ENCODE results near the gene HOOK2.
"Not testable (repeated sequence)": the region's sequence is repeated elsewhere in the genome, so short reads cannot be mapped to it uniquely, and the experiment has no call there.

HOOK2 gene

GRCh38 chr19:12774588-12775555, at the start of gene HOOK2:
Gene HOOK2 (minus strand): TSS chr19:12775552. CDS start chr19:12775449, 103 bp downstream.
- H3K4me1 ChIP-seq, result peaks cover 13% of the 10 kb centered on the region
- peaks cover 3% of the 10 kb centered on the region; the same call in 1 of the 2 replicates for H3K36me3 ChIP-seq (replicated peaks)
- in situ Hi-C loops (cut with MboI; ENCODE audit: low sequenced_read_pairs), result no loop called here
- no peaks in the 10 kb centered on the region for H3K9me3 ChIP-seq
- no peaks in the 10 kb centered on the region for H3K27me3 ChIP-seq (ENCODE audit: low read depth)
- H3K4me3 ChIP-seq, result peak within 1 kb of the TSS; percentile 73
- peak in 1 of 2 experiments; percentile 43 for DNase-seq (ENCODE audit: low spot score in 2 of 2)

GRCh38 chr19:12821761-12822160, 46.4 kb upstream of the HOOK2 start:
- no peaks in the 10 kb centered on the region for H3K27me3 ChIP-seq (ENCODE audit: low read depth)
- H3K4me1 ChIP-seq, result peaks cover 4% of the 10 kb centered on the region; the same call in 1 of the 2 replicates
- no peaks in the 10 kb centered on the region for H3K36me3 ChIP-seq (replicated peaks)
- DNase-seq (ENCODE audit: low spot score in 2 of 2), result no peak
- no peaks in the 10 kb centered on the region for H3K9me3 ChIP-seq
- in situ Hi-C loops (cut with MboI; ENCODE audit: low sequenced_read_pairs), result no loop called here
- H3K4me3 ChIP-seq, result no peak overlapping the region

- in situ Hi-C loops (cut with MboI; ENCODE audit: low sequenced_read_pairs), result not testable (repeated sequence)
Observed at GRCh38 chr19:12817810-12818209, 42.5 kb upstream of the HOOK2 start.

GRCh38 chr19:12817188-12817587, 41.8 kb upstream of the HOOK2 start:
- H3K9me3 ChIP-seq; in situ Hi-C loops (cut with MboI; ENCODE audit: low sequenced_read_pairs); DNase-seq (ENCODE audit: low spot score in 2 of 2); H3K4me1 ChIP-seq; H3K4me3 ChIP-seq; H3K27me3 ChIP-seq (ENCODE audit: low read depth): not testable (repeated sequence)
- peaks cover 25% of the 10 kb centered on the region for H3K36me3 ChIP-seq (replicated peaks)

More at GRCh38 chr19:12817810-12818209, 42.5 kb upstream of the HOOK2 start:
- H3K36me3 ChIP-seq (replicated peaks), result peaks cover 19% of the 10 kb centered on the region
- DNase-seq (ENCODE audit: low spot score in 2 of 2); H3K4me1 ChIP-seq; H3K9me3 ChIP-seq; H3K27me3 ChIP-seq (ENCODE audit: low read depth); H3K4me3 ChIP-seq: not testable (repeated sequence)

- Histone ChIP-seq H3K9me3 (no peaks in the 10 kb centered on the region), H3K4me1 (no peaks in the 10 kb centered on the region), H3K36me3 (replicated peaks) (peaks cover 37% of the 10 kb centered on the region), H3K27me3 (ENCODE audit: low read depth) (no peaks in the 10 kb centered on the region), H3K4me3 (no peak overlapping the region)
- in situ Hi-C loops (cut with MboI; ENCODE audit: low sequenced_read_pairs), result no loop called here
- no peak for DNase-seq (ENCODE audit: low spot score in 2 of 2)
Observed at GRCh38 chr19:12815088-12815487, 39.7 kb upstream of the HOOK2 start.

- peak; percentile 92 to 94 for DNase-seq (ENCODE audit: low spot score in 2 of 2)
- Histone ChIP-seq H3K36me3 (replicated peaks) (peaks cover 25% of the 10 kb centered on the region), H3K4me3 (peak within 1 kb of the TSS; percentile 59), H3K4me1 (peaks cover 12% of the 10 kb centered on the region), H3K27me3 (ENCODE audit: low read depth) (no peaks in the 10 kb centered on the region), H3K9me3 (no peaks in the 10 kb centered on the region)
- in situ Hi-C loops (cut with MboI; ENCODE audit: low sequenced_read_pairs), result no loop called here
Observed at GRCh38 chr19:12806242-12807081, 31.1 kb upstream of the HOOK2 start, which contains the start of gene RNASEH2A. Gene RNASEH2A (plus strand): TSS chr19:12806584. CDS start chr19:12806674, 90 bp downstream.

- H3K4me3 ChIP-seq, result no peak overlapping the region
- H3K27me3 ChIP-seq (ENCODE audit: low read depth), result no peaks in the 10 kb centered on the region
- in situ Hi-C loops (cut with MboI; ENCODE audit: low sequenced_read_pairs), result no loop called here
- no peaks in the 10 kb centered on the region for H3K9me3 ChIP-seq
- H3K36me3 ChIP-seq (replicated peaks), result peaks cover 36% of the 10 kb centered on the region
- DNase-seq (ENCODE audit: low spot score in 2 of 2), result no peak
- peaks cover 18% of the 10 kb centered on the region for H3K4me1 ChIP-seq
Observed at GRCh38 chr19:12804051-12804450, 28.7 kb upstream of the HOOK2 start.

GRCh38 chr19:12802267-12803106, 27.1 kb upstream of the HOOK2 start:
- in situ Hi-C loops (cut with MboI; ENCODE audit: low sequenced_read_pairs), result no loop called here
- peak overlapping the region; percentile 98 for H3K4me3 ChIP-seq
- H3K36me3 ChIP-seq (replicated peaks), result peaks cover 31% of the 10 kb centered on the region
- H3K27me3 ChIP-seq (ENCODE audit: low read depth), result no peaks in the 10 kb centered on the region
- peaks cover 18% of the 10 kb centered on the region for H3K4me1 ChIP-seq
- DNase-seq (ENCODE audit: low spot score in 2 of 2), result no peak
- no peaks in the 10 kb centered on the region for H3K9me3 ChIP-seq

GRCh38 chr19:12801466-12802266, 26.3 kb upstream of the HOOK2 start, which contains the start of the genes PRDX2 and THSD8:
Gene PRDX2 (minus strand): TSS chr19:12801800. CDS start chr19:12801261, 539 bp downstream.
Gene THSD8 (plus strand): TSS chr19:12802069. CDS start chr19:12802072, 3 bp downstream.
- in situ Hi-C loops (cut with MboI; ENCODE audit: low sequenced_read_pairs), result no loop called here

GRCh38 chr19:12800923-12801465, 25.6 kb upstream of the HOOK2 start:
- H3K9me3 ChIP-seq, result no peaks in the 10 kb centered on the region; the same call in 1 of the 2 replicates
- DNase-seq (ENCODE audit: low spot score in 2 of 2), result peak in 1 of 2 experiments; percentile 44
- peaks cover 37% of the 10 kb centered on the region for H3K36me3 ChIP-seq (replicated peaks)
- H3K4me3 ChIP-seq, result peak overlapping the region; percentile 98
- peaks cover 13% of the 10 kb centered on the region for H3K4me1 ChIP-seq
- in situ Hi-C loops (cut with MboI; ENCODE audit: low sequenced_read_pairs), result no loop called here
- H3K27me3 ChIP-seq (ENCODE audit: low read depth), result no peaks in the 10 kb centered on the region

More at GRCh38 chr19:12801466-12802266, 26.3 kb upstream of the HOOK2 start, which contains the start of the genes PRDX2 and THSD8:
- no peaks in the 10 kb centered on the region; the same call in 1 of the 2 replicates for H3K9me3 ChIP-seq
- peak; percentile 77 to 92 for DNase-seq (ENCODE audit: low spot score in 2 of 2)
- H3K27me3 ChIP-seq (ENCODE audit: low read depth), result no peaks in the 10 kb centered on the region
- H3K4me3 ChIP-seq, result peak within 1 kb of the TSS; percentile 98
- H3K4me1 ChIP-seq, result peaks cover 14% of the 10 kb centered on the region
- peaks cover 34% of the 10 kb centered on the region for H3K36me3 ChIP-seq (replicated peaks)

GRCh38 chr19:12800466-12800770, 25.1 kb upstream of the HOOK2 start:
- Histone ChIP-seq H3K9me3 (no peaks in the 10 kb centered on the region; the same call in 1 of the 2 replicates), H3K27me3 (ENCODE audit: low read depth) (no peaks in the 10 kb centered on the region), H3K36me3 (replicated peaks) (peaks cover 37% of the 10 kb centered on the region), H3K4me3 (peak overlapping the region; percentile 98), H3K4me1 (peaks cover 12% of the 10 kb centered on the region)
- DNase-seq (ENCODE audit: low spot score in 2 of 2), result no peak
- in situ Hi-C loops (cut with MboI; ENCODE audit: low sequenced_read_pairs), result no loop called here

Data from HAP-1 (cell line).